ENCODE measurements around the gene FBXL20. TPM values are rescaled to one million over a fixed set of nuclear protein-coding genes. Genes with fewer than 3 reads are reported as not detected.

The FBXL20 gene
- total RNA-seq, 1 experiment from 2014 or later = 5.0 TPM

DNA sequence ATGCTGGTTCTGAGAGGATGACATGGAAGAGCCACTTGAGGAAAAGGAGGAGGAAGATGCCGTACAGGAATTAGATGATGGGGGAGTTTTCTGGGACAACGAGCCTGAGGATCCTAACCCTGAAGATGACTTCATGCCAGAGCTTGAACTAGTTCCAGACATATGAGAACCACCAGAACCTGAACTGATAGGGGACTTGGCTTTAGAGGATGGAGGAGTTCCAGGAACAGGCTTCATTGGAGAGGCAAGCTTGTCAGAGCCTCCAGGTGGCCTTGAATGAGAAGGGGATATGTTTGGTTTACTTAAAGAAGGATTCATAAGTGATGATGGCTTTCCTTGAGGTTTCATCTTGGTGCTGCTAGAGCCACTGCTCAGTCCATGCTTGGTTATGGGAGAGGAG lies 6.9 kb upstream of the FBXL20 start:
- BruUV-seq (replicated peaks) = no TSS peak
- ChIA-PET POLR2A (ENCODE audit: unreplicated experiment) (no interaction called here), CTCF (no interaction called here)
- peaks cover 22% of the 10 kb centered on the region for H3K4me1 ChIP-seq (ENCODE audit: insufficient read depth, low read length)
- H3K9ac ChIP-seq (ENCODE audit: low read length) = no peak overlapping the region
- TF ChIP-seq, protein P1, sequence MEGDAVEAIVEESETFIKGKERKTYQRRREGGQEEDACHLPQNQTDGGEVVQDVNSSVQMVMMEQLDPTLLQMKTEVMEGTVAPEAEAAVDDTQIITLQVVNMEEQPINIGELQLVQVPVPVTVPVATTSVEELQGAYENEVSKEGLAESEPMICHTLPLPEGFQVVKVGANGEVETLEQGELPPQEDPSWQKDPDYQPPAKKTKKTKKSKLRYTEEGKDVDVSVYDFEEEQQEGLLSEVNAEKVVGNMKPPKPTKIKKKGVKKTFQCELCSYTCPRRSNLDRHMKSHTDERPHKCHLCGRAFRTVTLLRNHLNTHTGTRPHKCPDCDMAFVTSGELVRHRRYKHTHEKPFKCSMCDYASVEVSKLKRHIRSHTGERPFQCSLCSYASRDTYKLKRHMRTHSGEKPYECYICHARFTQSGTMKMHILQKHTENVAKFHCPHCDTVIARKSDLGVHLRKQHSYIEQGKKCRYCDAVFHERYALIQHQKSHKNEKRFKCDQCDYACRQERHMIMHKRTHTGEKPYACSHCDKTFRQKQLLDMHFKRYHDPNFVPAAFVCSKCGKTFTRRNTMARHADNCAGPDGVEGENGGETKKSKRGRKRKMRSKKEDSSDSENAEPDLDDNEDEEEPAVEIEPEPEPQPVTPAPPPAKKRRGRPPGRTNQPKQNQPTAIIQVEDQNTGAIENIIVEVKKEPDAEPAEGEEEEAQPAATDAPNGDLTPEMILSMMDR (conservative IDR thresholded peaks at IDR 0.05; ENCODE audit: low read depth, low read length) = no peak
- no peak for TF ChIP-seq EZH2phosphoT487 (IDR thresholded peaks at IDR 0.05; ENCODE audit: borderline replicate concordance, low read length)
- TF ChIP-seq EZH2 (IDR thresholded peaks at IDR 0.05; ENCODE audit: low read length, unreplicated experiment) = no peak
- no peak overlapping the region for H3K4me2 ChIP-seq (ENCODE audit: low read length)
- no peaks in the 10 kb centered on the region for H3K9me3 ChIP-seq (ENCODE audit: low read length)
- no peaks in the 10 kb centered on the region for H3K27me3 ChIP-seq (ENCODE audit: low read length)
- H3F3A ChIP-seq (ENCODE audit: low read length, unreplicated experiment) = no peaks in the 10 kb centered on the region
- no peak overlapping the region for H2AFZ ChIP-seq (ENCODE audit: low read length)
- intact Hi-C loops (cut with micrococcal nuclease) = no loop called here
- ATAC-seq (no peak), DNase-seq (no peak)
- no peak overlapping the region for H3K4me3 ChIP-seq (ENCODE audit: low read length)
- H3K79me2 ChIP-seq (ENCODE audit: low read length) = no peaks in the 10 kb centered on the region
- no peak overlapping the region for H3K27ac ChIP-seq (ENCODE audit: low read length)
- H3K36me3 ChIP-seq (ENCODE audit: low read depth, low read length) = peaks cover 27% of the 10 kb centered on the region
- H4K20me1 ChIP-seq (ENCODE audit: low read length) = peaks cover 8% of the 10 kb centered on the region; the same call in 1 of the 2 replicates
- no peaks in the 10 kb centered on the region for H3K9me2 ChIP-seq (replicated peaks; ENCODE audit: low read length)

DNA sequence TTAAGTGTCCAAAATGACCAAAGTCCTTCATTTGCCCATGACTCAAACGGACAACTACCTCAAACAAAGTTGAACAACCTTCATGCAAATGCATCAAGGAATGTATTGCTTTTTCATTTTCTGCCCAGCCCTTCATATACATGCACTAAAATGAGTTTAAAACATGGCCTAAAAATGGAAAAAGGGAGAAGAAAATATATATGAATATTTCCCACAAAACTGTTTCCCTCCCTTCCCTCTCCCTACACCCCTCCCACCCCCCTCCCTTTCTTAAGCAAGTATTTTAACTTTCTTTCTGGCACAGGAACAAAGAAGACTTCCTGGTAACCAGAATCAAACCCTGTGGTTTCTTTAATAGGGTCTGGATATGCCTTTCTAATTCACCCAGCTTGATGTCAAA lies 5.5 kb upstream of the FBXL20 start:
- TF ChIP-seq EZH2phosphoT487 (IDR thresholded peaks at IDR 0.05; ENCODE audit: borderline replicate concordance, low read length) (no peak), EZH2 (IDR thresholded peaks at IDR 0.05; ENCODE audit: low read length, unreplicated experiment) (no peak)
- TF ChIP-seq, protein P1 (conservative IDR thresholded peaks at IDR 0.05; ENCODE audit: low read depth, low read length) = no peak
- Histone ChIP-seq H2AFZ (ENCODE audit: low read length) (no peak overlapping the region), H4K20me1 (ENCODE audit: low read length) (peaks cover 8% of the 10 kb centered on the region; the same call in 1 of the 2 replicates), H3K27ac (ENCODE audit: low read length) (no peak overlapping the region), H3K36me3 (ENCODE audit: low read depth, low read length) (peaks cover 27% of the 10 kb centered on the region), H3K4me2 (ENCODE audit: low read length) (no peak overlapping the region), H3K79me2 (ENCODE audit: low read length) (no peaks in the 10 kb centered on the region), H3K4me3 (ENCODE audit: low read length) (no peak overlapping the region), H3K9me2 (replicated peaks; ENCODE audit: low read length) (no peaks in the 10 kb centered on the region), H3K27me3 (ENCODE audit: low read length) (no peaks in the 10 kb centered on the region), H3K9me3 (ENCODE audit: low read length) (no peaks in the 10 kb centered on the region), H3F3A (ENCODE audit: low read length, unreplicated experiment) (no peaks in the 10 kb centered on the region), H3K9ac (ENCODE audit: low read length) (no peak overlapping the region), H3K4me1 (ENCODE audit: insufficient read depth, low read length) (peaks cover 22% of the 10 kb centered on the region)
- ATAC-seq (no peak), DNase-seq (no peak)
- no TSS peak for BruUV-seq (replicated peaks)
- intact Hi-C loops (cut with micrococcal nuclease) = no loop called here
- ChIA-PET CTCF (no interaction called here), POLR2A (ENCODE audit: unreplicated experiment) (no interaction called here)

DNA sequence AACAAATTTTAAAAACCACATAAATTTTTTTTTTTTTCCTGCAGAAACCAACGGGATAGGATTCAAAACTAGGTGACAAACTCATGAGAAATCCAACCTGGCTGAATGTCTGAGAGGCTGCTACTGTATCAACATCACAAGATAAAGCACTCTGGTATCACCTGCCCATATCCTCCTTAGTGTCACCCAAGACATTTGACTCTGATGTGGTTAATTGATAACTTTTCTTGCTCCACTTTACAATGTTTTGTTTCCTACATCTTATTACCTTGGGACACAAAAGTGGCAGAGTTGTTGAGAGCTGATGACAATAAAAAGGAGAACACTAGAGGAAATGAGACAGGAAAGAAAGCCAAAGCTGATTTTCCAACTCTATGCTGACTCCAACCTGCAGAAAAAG lies 4.0 kb upstream of the FBXL20 start:
- Histone ChIP-seq H2AFZ (ENCODE audit: low read length) (no peak overlapping the region), H3K9me3 (ENCODE audit: low read length) (no peaks in the 10 kb centered on the region), H3K36me3 (ENCODE audit: low read depth, low read length) (peaks cover 23% of the 10 kb centered on the region), H3K79me2 (ENCODE audit: low read length) (peaks cover 6% of the 10 kb centered on the region; the same call in 1 of the 2 replicates), H3K4me3 (ENCODE audit: low read length) (no peak overlapping the region), H3K4me1 (ENCODE audit: insufficient read depth, low read length) (peaks cover 23% of the 10 kb centered on the region), H3K27me3 (ENCODE audit: low read length) (no peaks in the 10 kb centered on the region), H3K9ac (ENCODE audit: low read length) (no peak overlapping the region), H3F3A (ENCODE audit: low read length, unreplicated experiment) (no peaks in the 10 kb centered on the region), H4K20me1 (ENCODE audit: low read length) (peaks cover 8% of the 10 kb centered on the region; the same call in 1 of the 2 replicates), H3K27ac (ENCODE audit: low read length) (peak overlapping the region; percentile 71; the same call in 1 of the 2 replicates), H3K9me2 (replicated peaks; ENCODE audit: low read length) (no peaks in the 10 kb centered on the region), H3K4me2 (ENCODE audit: low read length) (no peak overlapping the region)
- ChIA-PET CTCF (no interaction called here), POLR2A (ENCODE audit: unreplicated experiment) (no interaction called here)
- ATAC-seq = no peak
- no TSS peak for BruUV-seq (replicated peaks)
- TF ChIP-seq, protein P1 (conservative IDR thresholded peaks at IDR 0.05; ENCODE audit: low read depth, low read length) = no peak
- no peak for TF ChIP-seq EZH2 (IDR thresholded peaks at IDR 0.05; ENCODE audit: low read length, unreplicated experiment)
- no peak for TF ChIP-seq EZH2phosphoT487 (IDR thresholded peaks at IDR 0.05; ENCODE audit: borderline replicate concordance, low read length)
- no peak for DNase-seq
- intact Hi-C loops (cut with micrococcal nuclease) = no loop called here
